Activated T-cell treated with anti-CD3 and anti-CD28 coated beads for 1 hour (primary cell): ENCODE data around the gene FAM174C.

Experiments
- DNase-seq: peaks from one replicate; pipeline ENCODE4 v3.0.0-alpha.2; 2020; ENCODE audit warnings: low read depth

The FAM174C gene

GRCh38 chr19:1321539-1321938 is 46.2 kb downstream of the FAM174C start:
- DNase-seq: no peak

GRCh38 chr19:1322198-1322981 is 47.1 kb downstream of the FAM174C start:
- no peak for DNase-seq

GRCh38 chr19:1324249-1324805 is 49.0 kb downstream of the FAM174C start:
- DNase-seq: no peak

GRCh38 chr19:1324806-1325567 is 49.7 kb downstream of the FAM174C start:
- peak; percentile 16 for DNase-seq

GRCh38 chr19:1325568-1326294 is 50.4 kb downstream of the FAM174C start:
- no peak for DNase-seq

GRCh38 chr19:1327125-1327524 is 51.8 kb downstream of the FAM174C start:
- DNase-seq: no peak
